ENCODE measurements around the gene TEPSIN.

DNA sequence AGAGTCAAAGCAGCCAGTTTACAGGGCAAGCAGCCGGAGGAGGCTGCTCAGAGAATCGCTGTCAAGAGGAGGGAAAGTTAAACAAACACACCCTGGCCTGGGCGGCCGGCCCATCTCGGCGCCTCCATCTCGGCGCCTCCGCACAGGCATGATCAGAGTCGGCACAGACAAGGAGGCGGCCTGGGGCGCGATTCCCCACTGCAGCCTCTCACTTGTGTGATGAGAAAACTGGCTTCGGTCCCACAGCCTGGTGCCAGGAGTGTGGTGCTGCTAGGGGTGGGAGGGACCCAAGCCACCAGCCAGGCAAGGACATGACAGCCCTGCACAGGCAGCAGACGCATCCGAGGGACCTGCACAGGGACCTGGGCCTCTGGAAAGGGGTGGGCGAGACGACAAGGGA lies 38.6 kb upstream of the TEPSIN start:
- TF ChIP-seq CTCF (conservative IDR thresholded peaks at IDR 0.05 in 1 of 2, IDR thresholded peaks at IDR 0.05 in 1 of 2; ENCODE audit: extremely low read depth in 1 of 2, insufficient read depth in 1 of 2, low read depth in 1 of 2, low read length in 2 of 2) (no peak), EZH2 (IDR thresholded peaks at IDR 0.05; ENCODE audit: borderline replicate concordance, low read length) (no peak)
